Psoas muscle (tissue), 8 donors: Measurements from ENCODE around the gene BHLHA15. TPM values are rescaled to one million over a fixed set of nuclear protein-coding genes. Genes with fewer than 3 reads are reported as not detected.

Experiments used
- ATAC-seq, 4 donors: fragments of 200-7000 bp; cut with Tn5 transposase; one replicate each; pipeline ENCODE4 v1.9.1; 2020; ENCODE audit warnings: moderate library complexity in 3 of 4, mild to moderate bottlenecking in 2 of 4
- DNase-seq, 2 donors: peaks; one replicate each; pipeline ENCODE4 v3.0.0-alpha.2; 2020
- H3K27ac ChIP-seq: fragments of 200-600 bp; one replicate; pipeline ENCODE4 v1.8.0; 2022
- H3K27me3 ChIP-seq, 3 donors: fragments of 200-600 bp in 1 of 3; one replicate each; pipeline versions ENCODE4 v1.6.1 to v1.8.0; 2013 to 2022; ENCODE audit warnings: low read length in 2 of 3, mild to moderate bottlenecking in 2 of 3, moderate library complexity in 1 of 3; ENCODE audit not compliant: insufficient read depth in 3 of 3
- H3K36me3 ChIP-seq, 2 donors: fragments of 200-600 bp in 1 of 2; one replicate each; pipeline versions ENCODE4 v1.6.1 to v1.8.0; 2013 to 2022; ENCODE audit warnings: low read depth in 1 of 2, mild to moderate bottlenecking in 1 of 2, moderate library complexity in 1 of 2; ENCODE audit not compliant: insufficient read depth in 1 of 2
- H3K4me1 ChIP-seq: fragments of 200-600 bp; one replicate; pipeline ENCODE4 v1.8.0; 2022
- H3K4me3 ChIP-seq: fragments of 200-600 bp; one replicate; pipeline ENCODE4 v1.8.0; 2022; ENCODE audit warnings: mild to moderate bottlenecking
- H3K9me3 ChIP-seq: fragments of 200-600 bp; one replicate; pipeline ENCODE4 v1.8.0; 2022
- CTCF ChIP-seq: fragments of 200-600 bp; IDR thresholded peaks from one replicate; pipeline ENCODE4 v1.8.0; 2022; ENCODE audit warnings: antibody characterized with exemption
- WGBS, 3 donors: extraction: QIAGEN DNeasy Blood & Tissue Kit; methylation state at CpG; one replicate each; pipeline versions ENCODE4 v1.1.6 to v1.1.7; 2013; 5-methylcytosine and 5-hydroxymethylcytosine counted together
- intact Hi-C, 2 donors: fragments of 100-400 bp; cut with DNase I; formaldehyde crosslinking; loops; one replicate each; pipeline versions ENCODE4 v1.11.0 to v1.14.2; 2022
- polyA plus RNA-seq, 3 donors: library from polyadenylated mRNA; stranded (reverse); fragments of 200-250 nt; gene quantifications; one replicate each; pipeline ENCODE4 v1.2.3, GENCODE V29; 2013
- total RNA-seq, 4 donors: library from RNA; stranded (reverse); fragmentation: NEBNext Ultra II Directional in 2 of 4; extraction: Animal tissue kit (Norgen Biotek cat#: 25700) in 2 of 4; gene quantifications; one replicate each; pipeline versions ENCODE4 v1.2.1 to v1.2.4, GENCODE V29; 2021 to 2023
- donor health status: healthy with polysubstance abuse.
- donor health status: DM: no; HTN: no; CAD: no; lungs with moderate emphysema.
- donor health status: Bipolar disorder and iron deficiency.
- donor health status: healthy.
- donor health status: DM: yes; HTN: yes; CAD: no.
- donor health status: DM: no; HTN: no; CAD: no.
- donor health status: DM: no; HTN: no; CAD: no.
- donor health status: DM: yes; HTN: yes; CAD: no.

BHLHA15 gene
- total and polyA plus RNA-seq, 7 donors = not detected

- intact Hi-C loops = no loop called here
- WGBS, 3 donors = 89 to 91% (median 90%) methylated on average over 4 of the region's 4 CpGs
- no peak for TF ChIP-seq CTCF
- Histone ChIP-seq H3K4me3 (no peak overlapping the region), H3K27me3 (no peaks in the 10 kb centered on the region), H3K4me1 (peaks cover 14% of the 10 kb centered on the region), H3K9me3 (no peaks in the 10 kb centered on the region), H3K36me3 (peaks cover 0 to 20% of the 10 kb centered on the region in 2 donors), H3K27ac (no peak overlapping the region)
- ATAC-seq (no peak), DNase-seq (no peak)
Observed at GRCh38 chr7:98254516-98254915, 43.3 kb downstream of the BHLHA15 start.

- ATAC-seq (no peak), DNase-seq (no peak)
- Histone ChIP-seq H3K9me3 (no peaks in the 10 kb centered on the region), H3K27ac (no peak overlapping the region), H3K36me3 (peaks cover 0 to 20% of the 10 kb centered on the region in 2 donors), H3K4me1 (peaks cover 14% of the 10 kb centered on the region), H3K4me3 (no peak overlapping the region), H3K27me3 (no peaks in the 10 kb centered on the region)
- TF ChIP-seq CTCF = no peak
- intact Hi-C loops = no loop called here
- WGBS, 3 donors = 79 to 85% (median 83%) methylated on average over 11 of the region's 11 CpGs
Observed at GRCh38 chr7:98254951-98255610, 43.8 kb downstream of the BHLHA15 start.

- no peaks in the 10 kb centered on the region for H3K27me3 ChIP-seq
- H3K9me3 ChIP-seq = no peaks in the 10 kb centered on the region
- 93 to 96% (median 93%) methylated on average over 7 of the region's 7 CpGs for WGBS, 3 donors
- H3K27ac ChIP-seq = no peak overlapping the region
- intact Hi-C loops = no loop called here
- DNase-seq (no peak), ATAC-seq (no peak)
- peaks cover 0 to 29% of the 10 kb centered on the region in 2 donors for H3K36me3 ChIP-seq
- no peak for TF ChIP-seq CTCF
- H3K4me1 ChIP-seq = peaks cover 7% of the 10 kb centered on the region
- H3K4me3 ChIP-seq = no peak overlapping the region
Observed at GRCh38 chr7:98256431-98256830, 45.2 kb downstream of the BHLHA15 start.

- peaks cover 0 to 33% of the 10 kb centered on the region in 2 donors for H3K36me3 ChIP-seq
- H3K9me3 ChIP-seq = no peaks in the 10 kb centered on the region
- no peak for TF ChIP-seq CTCF
- ATAC-seq (no peak), DNase-seq (no peak)
- intact Hi-C loops = no loop called here
- 89 to 97% (median 93%) methylated on average over 6 of the region's 6 CpGs for WGBS, 3 donors
- H3K4me3 ChIP-seq = no peak overlapping the region
- no peak overlapping the region for H3K27ac ChIP-seq
- H3K27me3 ChIP-seq = no peaks in the 10 kb centered on the region
- peaks cover 6% of the 10 kb centered on the region for H3K4me1 ChIP-seq
Observed at GRCh38 chr7:98257701-98258100, 46.5 kb downstream of the BHLHA15 start.

Other genes with a start within 250 kb of the BHLHA15 start
- not detected for gene OCM2, start 221.2 kb upstream of the BHLHA15 start, total RNA-seq
- not detected for gene OCM2, start 221.2 kb upstream of the BHLHA15 start, polyA plus RNA-seq
- 10 to 100 TPM; 12.7 to 25.0 (median 16.1) TPM for gene LMTK2, start 104.6 kb upstream of the BHLHA15 start, total RNA-seq
- 10 to 100 TPM in 1 of 3 donors, 1 to 10 TPM in 2; 3.6 to 13.5 (median 4.8) TPM for gene LMTK2, start 104.6 kb upstream of the BHLHA15 start, polyA plus RNA-seq
- 10 to 100 TPM in 3 of 4 donors, 1 to 10 TPM in 1; 10.0 to 23.0 (median 18.6) TPM for gene TECPR1, start 40.8 kb downstream of the BHLHA15 start, total RNA-seq
- gene TECPR1, start 40.8 kb downstream of the BHLHA15 start, polyA plus RNA-seq = 10 to 100 TPM in 2 of 3 donors, 1 to 10 TPM in 1; 7.0 to 14.5 (median 14.0) TPM
- 100 to 1,000 TPM; 231 to 529 (median 366) TPM for gene BRI3, start 70.2 kb downstream of the BHLHA15 start, total RNA-seq
- gene BRI3, start 70.2 kb downstream of the BHLHA15 start, polyA plus RNA-seq = 100 to 1,000 TPM; 301 to 509 (median 443) TPM
- 1 to 10 TPM in 3 of 4 donors, under 1 TPM in 1; 0.80 to 3.0 (median 1.7) TPM for gene BAIAP2L1, start 189.7 kb downstream of the BHLHA15 start, total RNA-seq
- gene BAIAP2L1, start 189.7 kb downstream of the BHLHA15 start, polyA plus RNA-seq = 1 to 10 TPM in 1 of 3 donors, under 1 TPM in 2; 0.80 to 1.2 (median 0.90) TPM